ENCODE results near the gene NFIX.

The NFIX gene

GRCh38 chr19:13037161-13037560 lies 41.9 kb downstream of the NFIX start:
- no peak for DNase-seq (ENCODE audit: low read depth)

GRCh38 chr19:13037731-13038130 lies 42.5 kb downstream of the NFIX start:
- DNase-seq (ENCODE audit: low read depth) = no peak

GRCh38 chr19:13038306-13039210 lies 43.3 kb downstream of the NFIX start:
- no peak for DNase-seq (ENCODE audit: low read depth)

- no peak for DNase-seq (ENCODE audit: low read depth)
Observed at GRCh38 chr19:13039211-13039789, 44.0 kb downstream of the NFIX start.

- DNase-seq (ENCODE audit: low read depth) = no peak
Observed at GRCh38 chr19:13040232-13040947, 45.1 kb downstream of the NFIX start.

GRCh38 chr19:13040948-13041292 lies 45.6 kb downstream of the NFIX start:
- DNase-seq (ENCODE audit: low read depth) = no peak

GRCh38 chr19:13042443-13043130 lies 47.3 kb downstream of the NFIX start:
- DNase-seq (ENCODE audit: low read depth) = no peak

GRCh38 chr19:13043285-13043684 lies 48.0 kb downstream of the NFIX start:
- DNase-seq (ENCODE audit: low read depth) = no peak

- DNase-seq (ENCODE audit: low read depth) = no peak
Observed at GRCh38 chr19:13044231-13044836, 49.1 kb downstream of the NFIX start.

GRCh38 chr19:13045812-13046211 lies 50.5 kb downstream of the NFIX start:
- DNase-seq (ENCODE audit: low read depth) = no peak

- no peak for DNase-seq (ENCODE audit: low read depth)
Observed at GRCh38 chr19:13047374-13047773, 52.1 kb downstream of the NFIX start.

GRCh38 chr19:13050274-13050673 lies 55.0 kb downstream of the NFIX start:
- DNase-seq (ENCODE audit: low read depth) = no peak

GRCh38 chr19:13051557-13052165 lies 56.4 kb downstream of the NFIX start:
- DNase-seq (ENCODE audit: low read depth) = no peak

- DNase-seq (ENCODE audit: low read depth) = no peak
Observed at GRCh38 chr19:13052447-13053175, 57.3 kb downstream of the NFIX start.

GRCh38 chr19:13053238-13053637 lies 58.0 kb downstream of the NFIX start:
- no peak for DNase-seq (ENCODE audit: low read depth)

- DNase-seq (ENCODE audit: low read depth) = no peak
Observed at GRCh38 chr19:13053761-13054625, 58.7 kb downstream of the NFIX start.

- no peak for DNase-seq (ENCODE audit: low read depth)
Observed at GRCh38 chr19:13054626-13055212, 59.4 kb downstream of the NFIX start.

- no peak for DNase-seq (ENCODE audit: low read depth)
Observed at GRCh38 chr19:13055213-13056051, 60.2 kb downstream of the NFIX start.

Measured in stimulated activated CD8-positive, alpha-beta memory T cell treated with anti-CD3 and anti-CD28 coated beads, Interleukin-7, amount 100 ng/mL, for 24 hours (primary cell).